ENCODE results near the gene IPO9. TPM values are rescaled to one million over a fixed set of nuclear protein-coding genes. Genes with fewer than 3 reads are reported as not detected.

IPO9 gene
- total and polyA plus RNA-seq, 2 experiments from 2014 or later = 47.6 to 87.4 TPM

GRCh38 chr1:201793306-201793925 is 35.5 kb upstream of the IPO9 start (continued):
- TF ChIP-seq, protein P1, sequence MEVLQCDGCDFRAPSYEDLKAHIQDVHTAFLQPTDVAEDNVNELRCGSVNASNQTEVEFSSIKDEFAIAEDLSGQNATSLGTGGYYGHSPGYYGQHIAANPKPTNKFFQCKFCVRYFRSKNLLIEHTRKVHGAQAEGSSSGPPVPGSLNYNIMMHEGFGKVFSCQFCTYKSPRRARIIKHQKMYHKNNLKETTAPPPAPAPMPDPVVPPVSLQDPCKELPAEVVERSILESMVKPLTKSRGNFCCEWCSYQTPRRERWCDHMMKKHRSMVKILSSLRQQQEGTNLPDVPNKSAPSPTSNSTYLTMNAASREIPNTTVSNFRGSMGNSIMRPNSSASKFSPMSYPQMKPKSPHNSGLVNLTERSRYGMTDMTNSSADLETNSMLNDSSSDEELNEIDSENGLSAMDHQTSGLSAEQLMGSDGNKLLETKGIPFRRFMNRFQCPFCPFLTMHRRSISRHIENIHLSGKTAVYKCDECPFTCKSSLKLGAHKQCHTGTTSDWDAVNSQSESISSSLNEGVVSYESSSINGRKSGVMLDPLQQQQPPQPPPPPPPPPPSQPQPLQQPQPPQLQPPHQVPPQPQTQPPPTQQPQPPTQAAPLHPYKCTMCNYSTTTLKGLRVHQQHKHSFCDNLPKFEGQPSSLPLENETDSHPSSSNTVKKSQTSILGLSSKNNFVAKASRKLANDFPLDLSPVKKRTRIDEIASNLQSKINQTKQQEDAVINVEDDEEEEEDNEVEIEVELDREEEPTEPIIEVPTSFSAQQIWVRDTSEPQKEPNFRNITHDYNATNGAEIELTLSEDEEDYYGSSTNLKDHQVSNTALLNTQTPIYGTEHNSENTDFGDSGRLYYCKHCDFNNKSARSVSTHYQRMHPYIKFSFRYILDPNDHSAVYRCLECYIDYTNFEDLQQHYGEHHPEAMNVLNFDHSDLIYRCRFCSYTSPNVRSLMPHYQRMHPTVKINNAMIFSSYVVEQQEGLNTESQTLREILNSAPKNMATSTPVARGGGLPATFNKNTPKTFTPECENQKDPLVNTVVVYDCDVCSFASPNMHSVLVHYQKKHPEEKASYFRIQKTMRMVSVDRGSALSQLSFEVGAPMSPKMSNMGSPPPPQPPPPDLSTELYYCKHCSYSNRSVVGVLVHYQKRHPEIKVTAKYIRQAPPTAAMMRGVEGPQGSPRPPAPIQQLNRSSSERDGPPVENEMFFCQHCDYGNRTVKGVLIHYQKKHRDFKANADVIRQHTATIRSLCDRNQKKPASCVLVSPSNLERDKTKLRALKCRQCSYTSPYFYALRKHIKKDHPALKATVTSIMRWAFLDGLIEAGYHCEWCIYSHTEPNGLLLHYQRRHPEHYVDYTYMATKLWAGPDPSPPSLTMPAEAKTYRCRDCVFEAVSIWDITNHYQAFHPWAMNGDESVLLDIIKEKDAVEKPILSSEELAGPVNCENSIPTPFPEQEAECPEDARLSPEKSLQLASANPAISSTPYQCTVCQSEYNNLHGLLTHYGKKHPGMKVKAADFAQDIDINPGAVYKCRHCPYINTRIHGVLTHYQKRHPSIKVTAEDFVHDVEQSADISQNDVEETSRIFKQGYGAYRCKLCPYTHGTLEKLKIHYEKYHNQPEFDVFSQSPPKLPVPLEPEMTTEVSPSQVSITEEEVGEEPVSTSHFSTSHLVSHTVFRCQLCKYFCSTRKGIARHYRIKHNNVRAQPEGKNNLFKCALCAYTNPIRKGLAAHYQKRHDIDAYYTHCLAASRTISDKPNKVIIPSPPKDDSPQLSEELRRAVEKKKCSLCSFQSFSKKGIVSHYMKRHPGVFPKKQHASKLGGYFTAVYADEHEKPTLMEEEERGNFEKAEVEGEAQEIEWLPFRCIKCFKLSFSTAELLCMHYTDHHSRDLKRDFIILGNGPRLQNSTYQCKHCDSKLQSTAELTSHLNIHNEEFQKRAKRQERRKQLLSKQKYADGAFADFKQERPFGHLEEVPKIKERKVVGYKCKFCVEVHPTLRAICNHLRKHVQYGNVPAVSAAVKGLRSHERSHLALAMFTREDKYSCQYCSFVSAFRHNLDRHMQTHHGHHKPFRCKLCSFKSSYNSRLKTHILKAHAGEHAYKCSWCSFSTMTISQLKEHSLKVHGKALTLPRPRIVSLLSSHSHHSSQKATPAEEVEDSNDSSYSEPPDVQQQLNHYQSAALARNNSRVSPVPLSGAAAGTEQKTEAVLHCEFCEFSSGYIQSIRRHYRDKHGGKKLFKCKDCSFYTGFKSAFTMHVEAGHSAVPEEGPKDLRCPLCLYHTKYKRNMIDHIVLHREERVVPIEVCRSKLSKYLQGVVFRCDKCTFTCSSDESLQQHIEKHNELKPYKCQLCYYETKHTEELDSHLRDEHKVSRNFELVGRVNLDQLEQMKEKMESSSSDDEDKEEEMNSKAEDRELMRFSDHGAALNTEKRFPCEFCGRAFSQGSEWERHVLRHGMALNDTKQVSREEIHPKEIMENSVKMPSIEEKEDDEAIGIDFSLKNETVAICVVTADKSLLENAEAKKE (CRISPR knock-in tag; IDR thresholded peaks at IDR 0.05) = no peak
- no peak for TF ChIP-seq NANOG (IDR thresholded peaks at IDR 0.05; ENCODE audit: borderline replicate concordance)
- TF ChIP-seq STAT1 (IDR thresholded peaks at IDR 0.05; ENCODE audit: unreplicated experiment) = no peak
- TF ChIP-seq CREB1 (CRISPR knock-in tag; IDR thresholded peaks at IDR 0.05; ENCODE audit: low read depth) = no peak

DNA sequence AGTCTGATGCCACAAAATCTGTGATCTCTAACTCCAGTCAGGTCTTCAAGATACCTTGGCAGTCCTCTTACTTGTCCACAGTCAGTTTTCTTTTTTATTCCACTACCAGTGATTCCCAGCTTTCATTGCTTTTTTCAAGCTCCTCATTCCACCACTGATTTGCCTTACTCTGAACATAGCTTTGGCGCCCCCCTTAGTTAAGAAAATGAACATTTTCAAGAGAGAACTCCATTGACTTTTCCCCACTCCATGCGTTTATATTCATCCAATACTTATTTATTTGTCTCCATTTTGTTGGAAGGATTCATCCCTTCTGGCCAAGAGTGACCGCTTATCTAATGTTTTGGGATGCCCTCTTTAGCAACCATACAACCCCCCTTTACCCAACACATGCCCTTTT is 33.9 kb upstream of the IPO9 start:
- Mint-ChIP-seq H3K36me3 (ENCODE audit: low read depth) (peaks cover 59% of the 10 kb centered on the region), H3K27me3 (ENCODE audit: insufficient read depth, low read depth, poor library complexity) (peaks cover 2% of the 10 kb centered on the region), H3K4me1 (no peaks in the 10 kb centered on the region), H3K9me3 (no peaks in the 10 kb centered on the region), H3K27ac (no peak overlapping the region), H3K4me3 (no peak overlapping the region)
- Histone ChIP-seq H3K4me2 (no peak overlapping the region), H3K36me3 (ENCODE audit: insufficient read depth) (peaks cover 5% of the 10 kb centered on the region; the same call in 1 of the 2 replicates), H3F3A (replicated peaks; ENCODE audit: low read depth) (no peaks in the 10 kb centered on the region), H3K27me3 (ENCODE audit: insufficient read depth) (no peaks in the 10 kb centered on the region), H3K79me2 (replicated peaks; ENCODE audit: insufficient read depth) (no peaks in the 10 kb centered on the region), H3K9me2 (ENCODE audit: insufficient read depth) (no peaks in the 10 kb centered on the region), H3K4me1 (ENCODE audit: insufficient read depth) (no peaks in the 10 kb centered on the region), H3K4me3 (no peak overlapping the region), H3K27ac (ENCODE audit: low read depth) (no peak overlapping the region), H2AFZ (no peak overlapping the region), H4K20me1 (replicated peaks; ENCODE audit: insufficient read depth) (no peaks in the 10 kb centered on the region; the same call in 1 of the 2 replicates)
- DNase-seq (ENCODE audit: low spot score) (peak; percentile 71), ATAC-seq (no peak; the same call in 2 of the 3 replicates)
- peak; percentile 61 to 62 for TF ChIP-seq CTCF (conservative IDR thresholded peaks at IDR 0.05; ENCODE audit: low read depth in 2 of 2)
- no peak for TF ChIP-seq EZH2 (IDR thresholded peaks at IDR 0.05; ENCODE audit: low read depth, unreplicated experiment)

Data from GM23338 (cell line).